ENCODE results near the gene ZNF620.

ZNF620 gene

GRCh38 chr3:40476478-40477470, 29.1 kb upstream of the ZNF620 start, which contains the start of gene ZNF619:
TSS of gene ZNF619 (plus strand) at chr3:40477122. CDS start at chr3:40477980, 858 bp downstream.
- H3K4me1 Mint-ChIP-seq: peaks cover 20 to 30% of the 10 kb centered on the region in 2 donors
- peak within 1 kb of the TSS; percentile 95 for H3K27ac Mint-ChIP-seq
- peak within 1 kb of the TSS; percentile 92 to 95 for H3K4me3 Mint-ChIP-seq
- ATAC-seq (replicated peaks) (peak; percentile 97), DNase-seq (peak; percentile 69)
- H3K9me3 Mint-ChIP-seq: no peaks in the 10 kb centered on the region
- peaks cover 30 to 31% of the 10 kb centered on the region in 2 donors for H3K36me3 Mint-ChIP-seq
- H3K27me3 Mint-ChIP-seq: no peaks in the 10 kb centered on the region

GRCh38 chr3:40477666-40478065, 28.2 kb upstream of the ZNF620 start:
- no peak for ATAC-seq (replicated peaks)
- Mint-ChIP-seq H3K27ac (peak overlapping the region; percentile 95), H3K4me3 (peak overlapping the region; percentile 92 to 95), H3K9me3 (no peaks in the 10 kb centered on the region), H3K36me3 (peaks cover 37 to 38% of the 10 kb centered on the region in 2 donors), H3K4me1 (peaks cover 20 to 38% of the 10 kb centered on the region in 2 donors), H3K27me3 (no peaks in the 10 kb centered on the region)
- DNase-seq: no peak

DNA sequence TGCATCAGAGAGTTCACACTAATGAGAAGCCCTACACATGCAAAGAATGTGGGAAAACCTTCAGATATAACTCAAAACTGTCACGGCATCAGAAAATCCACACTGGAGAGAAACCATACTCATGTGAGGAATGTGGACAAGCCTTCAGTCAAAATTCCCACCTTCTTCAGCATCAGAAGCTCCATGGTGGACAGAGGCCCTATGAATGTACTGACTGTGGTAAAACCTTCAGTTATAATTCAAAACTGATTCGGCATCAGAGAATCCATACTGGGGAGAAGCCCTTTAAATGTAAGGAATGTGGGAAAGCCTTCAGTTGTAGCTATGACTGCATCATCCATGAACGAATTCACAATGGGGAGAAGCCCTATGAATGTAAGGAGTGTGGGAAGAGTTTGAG, 18.7 kb upstream of the ZNF620 start:
- Mint-ChIP-seq H3K36me3 (peaks cover 58 to 66% of the 10 kb centered on the region in 2 donors), H3K4me1 (peaks cover 2 to 4% of the 10 kb centered on the region in 2 donors), H3K9me3 (peaks cover 14 to 15% of the 10 kb centered on the region in 2 donors), H3K27me3 (no peaks in the 10 kb centered on the region), H3K27ac (no peak overlapping the region), H3K4me3 (no peak overlapping the region)
- ATAC-seq (replicated peaks) (no peak), DNase-seq (no peak)

DNA sequence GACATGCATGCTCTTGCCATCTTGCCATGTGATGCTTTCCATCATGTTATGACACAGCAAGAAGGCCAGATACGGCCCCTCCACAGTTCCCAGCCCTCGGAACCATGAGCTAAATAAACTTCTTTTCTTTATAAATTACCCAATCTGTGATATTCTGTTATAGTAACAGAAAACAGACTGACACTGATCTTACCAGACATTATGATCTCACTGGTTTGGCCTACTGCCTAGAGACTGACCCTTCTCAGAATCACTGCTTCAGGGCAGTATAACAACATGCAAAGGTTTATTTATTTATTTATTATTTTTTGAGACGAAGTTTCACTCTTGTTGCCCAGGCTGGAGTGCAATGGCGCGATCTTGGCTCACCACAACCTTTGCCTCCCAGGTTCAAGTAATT, 14.9 kb upstream of the ZNF620 start:
- DNase-seq (no peak), ATAC-seq (replicated peaks) (no peak)
- H3K27me3 Mint-ChIP-seq: no peaks in the 10 kb centered on the region
- peaks cover 14% of the 10 kb centered on the region in 2 donors for H3K9me3 Mint-ChIP-seq
- no peak overlapping the region for H3K4me3 Mint-ChIP-seq
- H3K4me1 Mint-ChIP-seq: peaks cover 0 to 2% of the 10 kb centered on the region in 2 donors
- H3K27ac Mint-ChIP-seq: no peak overlapping the region
- H3K36me3 Mint-ChIP-seq: peaks cover 42 to 53% of the 10 kb centered on the region in 2 donors

GRCh38 chr3:40494698-40495097, 11.1 kb upstream of the ZNF620 start:
- Mint-ChIP-seq H3K4me3 (no peak overlapping the region), H3K9me3 (peaks cover 0 to 1% of the 10 kb centered on the region in 2 donors), H3K36me3 (peaks cover 24 to 25% of the 10 kb centered on the region in 2 donors), H3K4me1 (peaks cover 0 to 2% of the 10 kb centered on the region in 2 donors), H3K27me3 (no peaks in the 10 kb centered on the region), H3K27ac (no peak overlapping the region)
- no peak for DNase-seq
- no peak for ATAC-seq (replicated peaks)

GRCh38 chr3:40497288-40497687, 8.6 kb upstream of the ZNF620 start:
- H3K4me1 Mint-ChIP-seq: no peaks in the 10 kb centered on the region
- H3K9me3 Mint-ChIP-seq: peaks cover 0 to 1% of the 10 kb centered on the region in 2 donors
- ATAC-seq (replicated peaks): no peak
- no peaks in the 10 kb centered on the region for H3K27me3 Mint-ChIP-seq
- H3K4me3 Mint-ChIP-seq: no peak overlapping the region
- H3K27ac Mint-ChIP-seq: no peak overlapping the region
- no peak for DNase-seq
- peaks cover 12 to 13% of the 10 kb centered on the region in 2 donors for H3K36me3 Mint-ChIP-seq

DNA sequence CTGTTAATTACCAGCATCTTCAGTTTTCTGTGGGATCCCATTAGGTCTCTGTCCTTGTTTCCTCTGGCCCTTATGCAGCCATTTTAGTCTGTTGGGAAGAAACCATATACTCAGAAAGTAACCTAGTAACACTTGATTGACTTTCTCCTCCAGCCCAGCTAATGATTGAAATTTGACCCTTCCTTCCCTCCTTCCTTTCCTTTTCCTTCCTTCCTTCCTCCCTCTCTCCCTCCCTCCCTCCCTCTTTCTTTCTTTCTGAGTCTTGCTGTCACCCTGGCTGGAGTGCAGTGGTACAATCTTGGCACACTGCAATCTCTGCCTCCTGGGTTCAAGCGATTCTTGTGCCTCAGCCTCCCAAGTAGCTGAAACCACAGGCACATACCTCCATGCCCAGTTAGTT, 5.9 kb upstream of the ZNF620 start:
- Mint-ChIP-seq H3K27me3 (no peaks in the 10 kb centered on the region), H3K27ac (no peak overlapping the region), H3K36me3 (peaks cover 6 to 10% of the 10 kb centered on the region in 2 donors), H3K4me3 (no peak overlapping the region), H3K9me3 (peaks cover 0 to 1% of the 10 kb centered on the region in 2 donors), H3K4me1 (no peaks in the 10 kb centered on the region)
- ATAC-seq (replicated peaks): no peak
- DNase-seq: no peak

DNA sequence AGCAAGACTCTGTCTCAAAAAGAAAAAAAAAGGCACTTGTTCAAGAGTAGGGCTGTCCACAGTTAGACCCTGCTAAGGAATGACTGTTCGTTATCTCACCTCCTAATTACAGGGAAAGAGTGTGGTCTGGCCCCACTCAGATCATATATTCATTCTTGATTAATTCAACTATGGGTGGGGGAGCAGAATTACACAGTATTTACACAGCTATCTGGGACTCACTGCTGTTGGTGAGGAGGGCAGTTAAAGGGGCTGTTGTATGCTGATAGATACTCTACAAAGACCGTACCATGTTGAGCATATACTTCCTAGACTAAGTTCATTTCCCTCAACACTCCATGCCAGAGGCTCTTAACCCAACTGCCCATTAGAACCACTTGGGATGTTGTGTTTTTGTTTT, 3.8 kb upstream of the ZNF620 start:
- Mint-ChIP-seq H3K27ac (no peak overlapping the region), H3K4me3 (no peak overlapping the region), H3K27me3 (no peaks in the 10 kb centered on the region), H3K36me3 (peaks cover 10 to 13% of the 10 kb centered on the region in 2 donors), H3K4me1 (peaks cover 5 to 13% of the 10 kb centered on the region in 2 donors), H3K9me3 (peaks cover 0 to 1% of the 10 kb centered on the region in 2 donors)
- ATAC-seq (replicated peaks) (no peak), DNase-seq (no peak)

- Mint-ChIP-seq H3K4me1 (peaks cover 5 to 34% of the 10 kb centered on the region in 2 donors), H3K4me3 (peak overlapping the region in 1 of 2 donors; percentile 92), H3K27me3 (no peaks in the 10 kb centered on the region), H3K36me3 (peaks cover 20 to 21% of the 10 kb centered on the region in 2 donors), H3K27ac (no peak overlapping the region), H3K9me3 (no peaks in the 10 kb centered on the region)
- no peak for ATAC-seq (replicated peaks)
- no peak for DNase-seq
Measured at GRCh38 chr3:40504636-40505430, 1.0 kb upstream of the ZNF620 start.

GRCh38 chr3:40511031-40511718, 5.3 kb downstream of the ZNF620 start:
- H3K4me1 Mint-ChIP-seq: peaks cover 23 to 69% of the 10 kb centered on the region in 2 donors
- peaks cover 6 to 10% of the 10 kb centered on the region in 2 donors for H3K9me3 Mint-ChIP-seq
- peak overlapping the region; percentile 61 to 69 for H3K4me3 Mint-ChIP-seq
- H3K36me3 Mint-ChIP-seq: peaks cover 73 to 77% of the 10 kb centered on the region in 2 donors
- no peaks in the 10 kb centered on the region for H3K27me3 Mint-ChIP-seq
- DNase-seq (peak; percentile 68), ATAC-seq (replicated peaks) (peak; percentile 98 to 99)
- H3K27ac Mint-ChIP-seq: peak overlapping the region; percentile 97

DNA sequence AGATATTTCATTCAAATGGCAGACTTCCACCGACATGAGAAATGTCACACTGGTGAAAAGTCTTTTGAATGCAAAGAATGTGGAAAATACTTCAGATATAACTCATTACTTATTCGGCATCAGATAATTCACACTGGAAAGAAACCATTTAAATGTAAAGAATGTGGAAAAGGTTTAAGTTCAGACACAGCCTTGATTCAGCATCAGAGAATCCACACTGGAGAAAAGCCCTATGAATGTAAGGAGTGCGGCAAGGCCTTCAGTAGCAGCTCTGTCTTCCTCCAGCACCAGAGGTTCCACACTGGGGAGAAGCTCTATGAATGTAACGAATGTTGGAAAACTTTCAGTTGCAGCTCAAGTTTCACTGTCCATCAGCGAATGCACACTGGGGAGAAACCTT, 10.4 kb downstream of the ZNF620 start:
- peaks cover 55 to 60% of the 10 kb centered on the region in 2 donors for H3K36me3 Mint-ChIP-seq
- H3K9me3 Mint-ChIP-seq: peaks cover 3% of the 10 kb centered on the region in 2 donors
- peaks cover 9 to 29% of the 10 kb centered on the region in 2 donors for H3K4me1 Mint-ChIP-seq
- H3K27ac Mint-ChIP-seq: no peak overlapping the region
- no peak overlapping the region for H3K4me3 Mint-ChIP-seq
- H3K27me3 Mint-ChIP-seq: no peaks in the 10 kb centered on the region
- DNase-seq (no peak), ATAC-seq (replicated peaks) (no peak)

DNA sequence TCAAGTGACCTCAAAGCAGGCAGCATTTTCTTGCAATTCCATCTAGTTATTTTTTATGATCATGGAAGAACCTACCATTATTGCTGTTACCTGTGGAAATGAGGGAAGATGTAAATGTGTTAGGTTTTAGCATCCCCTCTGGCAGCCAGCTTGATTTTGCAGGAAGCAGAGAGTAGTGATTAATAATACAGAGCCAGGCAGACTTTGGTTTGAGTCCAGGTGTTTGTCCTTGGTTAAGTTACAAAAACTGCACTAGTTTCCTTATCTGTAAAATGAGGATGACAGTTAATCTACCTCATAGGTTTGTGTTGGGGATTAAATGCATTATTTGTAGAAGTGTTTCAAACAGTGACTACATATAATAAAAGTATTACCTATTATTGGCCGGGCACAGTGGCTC, 12.2 kb downstream of the ZNF620 start:
- Mint-ChIP-seq H3K4me3 (no peak overlapping the region), H3K9me3 (peaks cover 3% of the 10 kb centered on the region in 2 donors), H3K36me3 (peaks cover 44 to 52% of the 10 kb centered on the region in 2 donors), H3K27ac (no peak overlapping the region), H3K27me3 (no peaks in the 10 kb centered on the region), H3K4me1 (peaks cover 3 to 20% of the 10 kb centered on the region in 2 donors)
- ATAC-seq (replicated peaks) (no peak), DNase-seq (no peak)

GRCh38 chr3:40518848-40519247, 13.0 kb downstream of the ZNF620 start:
- H3K36me3 Mint-ChIP-seq: peaks cover 40 to 49% of the 10 kb centered on the region in 2 donors
- H3K4me3 Mint-ChIP-seq: no peak overlapping the region
- no peak overlapping the region for H3K27ac Mint-ChIP-seq

More at GRCh38 chr3:40518848-40519247, 13.0 kb downstream of the ZNF620 start:
- H3K4me1 Mint-ChIP-seq: peaks cover 3 to 23% of the 10 kb centered on the region in 2 donors
- H3K27me3 Mint-ChIP-seq: no peaks in the 10 kb centered on the region
- ATAC-seq (replicated peaks) (no peak), DNase-seq (no peak)
- peaks cover 3% of the 10 kb centered on the region in 2 donors for H3K9me3 Mint-ChIP-seq
